Posterior cingulate gyrus (tissue), 11 donors: ENCODE data around the gene SOCS6.
A peak's percentile ranks its signal among the peaks of the same experiment; 100 is the strongest.
"Not testable (repeated sequence)": the region's sequence is repeated elsewhere in the genome, so short reads cannot be mapped to it uniquely, and the experiment has no call there.

Experiments used
- DNase-seq, 10 donors: peaks; one replicate each; pipeline versions ENCODE4 v3.0.0 to v3.0.0-alpha.2; 2020 to 2021; ENCODE audit warnings: mixed read lengths in 3 of 10
- intact Hi-C: fragments of 100-400 bp; cut with DNase I; formaldehyde crosslinking; loops from one replicate; pipeline ENCODE4 v1.15.1; 2023

The SOCS6 gene, protein sequence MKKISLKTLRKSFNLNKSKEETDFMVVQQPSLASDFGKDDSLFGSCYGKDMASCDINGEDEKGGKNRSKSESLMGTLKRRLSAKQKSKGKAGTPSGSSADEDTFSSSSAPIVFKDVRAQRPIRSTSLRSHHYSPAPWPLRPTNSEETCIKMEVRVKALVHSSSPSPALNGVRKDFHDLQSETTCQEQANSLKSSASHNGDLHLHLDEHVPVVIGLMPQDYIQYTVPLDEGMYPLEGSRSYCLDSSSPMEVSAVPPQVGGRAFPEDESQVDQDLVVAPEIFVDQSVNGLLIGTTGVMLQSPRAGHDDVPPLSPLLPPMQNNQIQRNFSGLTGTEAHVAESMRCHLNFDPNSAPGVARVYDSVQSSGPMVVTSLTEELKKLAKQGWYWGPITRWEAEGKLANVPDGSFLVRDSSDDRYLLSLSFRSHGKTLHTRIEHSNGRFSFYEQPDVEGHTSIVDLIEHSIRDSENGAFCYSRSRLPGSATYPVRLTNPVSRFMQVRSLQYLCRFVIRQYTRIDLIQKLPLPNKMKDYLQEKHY

DNA sequence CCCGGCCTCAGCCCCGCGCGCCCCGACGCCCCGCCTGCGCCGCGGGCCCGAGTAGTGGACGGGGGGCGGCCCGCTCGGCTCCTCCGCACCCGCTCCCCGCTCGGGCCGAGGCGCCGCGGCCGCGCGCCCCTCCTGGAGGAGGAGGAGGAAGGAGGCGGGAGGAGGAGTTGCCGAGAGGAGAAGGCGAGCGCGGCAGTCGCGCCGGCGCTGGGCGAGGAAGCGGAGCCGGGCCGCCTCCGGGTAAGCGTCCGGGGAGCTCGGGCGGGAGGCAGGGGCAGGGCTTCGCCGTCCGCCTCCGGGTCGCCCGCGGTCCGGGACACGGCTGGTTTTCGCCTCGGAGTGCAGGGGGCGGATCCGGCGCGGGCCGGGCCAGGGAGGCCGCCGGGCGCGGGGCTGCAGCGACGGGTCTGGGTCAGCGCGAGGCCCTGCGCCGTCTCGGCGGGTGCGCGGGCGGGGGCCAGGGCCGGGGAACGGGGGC is at the start of gene SOCS6:
Gene SOCS6, plus strand, starts transcription at position 195 of the 478 bp plus-strand sequence. CDS start 35,624 bp downstream, outside the sequence.
- intact Hi-C loops = loop anchor here (10.0 kb wide), 1 partner anchor 146 kb away; no protein-coding TSS in a partner anchor
- peak; percentile 37 to 95 (median 56) for DNase-seq

DNA sequence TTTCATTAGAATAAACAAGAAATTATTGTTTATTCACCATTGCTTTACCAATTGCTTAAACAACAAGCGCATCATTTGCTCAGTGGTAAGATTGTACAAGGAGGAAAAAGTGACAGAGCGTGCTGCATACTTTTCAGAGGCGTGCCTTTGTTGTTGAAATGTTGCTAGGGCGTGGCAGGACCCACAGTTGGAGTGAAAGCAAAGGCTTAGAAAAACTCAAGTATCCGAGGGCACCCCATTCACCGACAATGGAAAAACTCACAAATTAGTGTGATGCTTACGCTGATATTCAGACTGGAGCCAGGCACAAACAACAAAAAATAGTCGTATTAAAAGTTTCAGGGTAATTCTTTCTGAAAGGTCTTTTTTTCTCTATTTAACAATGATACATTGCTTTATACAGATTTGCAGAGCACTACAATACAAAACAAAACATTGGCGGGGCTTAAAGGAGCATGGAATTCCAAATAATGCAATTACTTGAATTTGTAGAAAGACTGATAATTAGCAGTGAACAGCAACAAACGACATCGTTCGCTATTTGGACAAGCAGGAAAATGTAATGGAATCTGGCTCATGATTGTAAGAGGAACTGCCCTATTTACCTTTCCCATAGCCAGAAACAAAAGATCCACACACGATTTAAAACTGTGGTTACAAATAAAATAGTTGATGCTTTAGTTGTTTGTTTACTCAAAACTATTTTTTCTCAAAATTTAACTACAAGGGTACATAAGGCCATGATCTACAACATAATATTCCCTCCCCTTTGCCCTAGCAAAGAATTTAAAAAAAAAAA is 45.5 kb upstream of the SOCS6 start:
- intact Hi-C loops = no loop called here
- no peak for DNase-seq

DNA sequence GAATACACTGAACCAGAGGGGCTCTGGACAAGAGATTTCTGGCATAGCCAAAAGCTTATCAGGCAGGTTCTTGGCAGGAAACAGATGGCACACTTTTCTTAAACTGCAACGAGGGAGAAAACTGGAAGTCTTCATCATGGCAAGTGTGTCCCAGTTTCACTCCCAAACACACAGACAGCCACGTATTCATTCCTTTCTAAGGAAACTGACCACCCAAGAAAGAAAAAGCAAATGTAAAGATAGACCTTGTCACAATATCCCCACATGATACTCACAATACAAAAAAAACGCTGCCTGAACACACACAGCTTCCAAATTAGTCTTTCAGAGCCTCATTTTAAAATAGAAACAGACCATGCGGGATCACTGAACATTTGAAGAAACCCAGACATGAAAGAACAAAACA is 42.8 kb upstream of the SOCS6 start:
- DNase-seq = no peak
- intact Hi-C loops = no loop called here

DNA sequence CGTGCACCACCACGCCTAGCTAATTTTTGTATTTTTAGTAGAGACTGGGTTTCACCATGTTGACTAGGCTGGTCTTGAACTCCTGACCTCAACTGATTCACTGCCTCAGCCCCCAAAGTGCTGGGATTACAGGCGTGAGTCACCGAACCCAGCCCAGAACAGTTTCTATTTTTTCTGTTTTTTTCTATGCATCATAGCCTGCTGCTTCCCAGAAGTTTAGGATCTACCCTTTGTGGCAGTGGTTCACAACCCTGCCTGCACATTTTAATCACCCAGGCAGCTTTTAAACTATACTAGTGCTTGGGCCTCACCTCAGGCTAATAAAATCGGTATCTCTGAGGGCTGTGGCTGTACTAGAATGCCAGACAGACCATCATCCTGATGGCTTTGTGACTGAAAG is 39.7 kb upstream of the SOCS6 start:
- DNase-seq = no peak
- intact Hi-C loops = no loop called here

DNA sequence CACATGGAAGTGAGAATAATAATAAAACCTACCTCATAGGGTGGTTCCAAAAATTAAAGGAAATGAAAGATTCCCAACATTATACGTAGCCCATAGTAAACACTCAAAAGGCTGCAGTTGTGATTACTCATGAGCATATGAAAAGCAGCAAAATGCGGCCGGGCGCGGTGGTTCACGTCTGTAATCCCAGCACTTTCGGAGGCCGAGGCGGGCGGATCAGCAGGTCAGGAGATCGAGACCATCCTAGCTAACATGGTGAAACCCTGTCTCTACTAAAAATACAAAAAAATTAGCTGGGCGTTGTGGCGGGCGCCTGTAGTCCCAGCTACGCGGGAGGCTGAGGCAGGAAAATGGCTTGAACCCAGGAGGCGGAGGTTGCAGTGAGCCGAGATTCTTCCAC is 39.0 kb upstream of the SOCS6 start:
- intact Hi-C loops = not testable (repeated sequence)
- peak in 1 of 10 donors; percentile 43 for DNase-seq

DNA sequence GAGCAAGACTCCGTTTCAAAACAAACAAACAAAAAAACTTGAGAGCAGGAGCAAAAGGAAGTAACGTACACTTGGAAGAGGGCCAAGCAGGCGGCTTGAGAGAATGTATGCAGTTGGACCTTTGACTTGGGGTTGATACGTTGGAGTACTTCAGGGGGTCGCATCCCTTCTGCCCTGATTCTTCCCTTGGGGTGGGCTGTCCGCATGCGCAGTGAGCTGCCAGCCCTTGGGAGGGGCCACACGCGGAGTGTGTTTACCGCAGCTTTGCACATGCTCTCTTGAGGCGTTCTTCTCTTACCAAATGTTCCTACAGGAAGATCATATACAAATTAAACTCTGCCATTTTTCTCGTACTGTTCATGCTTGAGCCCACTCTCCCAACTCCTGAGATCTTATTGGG is 38.1 kb upstream of the SOCS6 start:
- DNase-seq = no peak
- intact Hi-C loops = no loop called here

DNA sequence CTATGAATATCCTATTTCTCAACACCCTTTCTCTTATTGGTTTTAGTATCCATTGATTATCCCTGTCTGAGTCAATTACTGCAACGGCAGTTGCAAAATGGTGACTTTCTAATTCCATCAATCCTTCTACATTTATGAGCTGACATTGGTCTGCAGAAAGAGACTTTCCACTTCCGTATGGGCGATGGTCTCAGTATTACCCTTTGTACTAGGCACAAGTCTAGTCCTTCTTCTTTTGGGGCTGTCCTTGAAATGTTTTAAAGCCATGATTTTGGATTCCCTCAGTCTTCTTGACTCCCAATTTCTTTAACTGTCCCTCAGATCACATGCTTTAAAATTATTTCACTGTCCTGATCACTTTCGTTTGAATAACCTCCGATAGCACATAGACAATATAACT is 32.7 kb upstream of the SOCS6 start:
- DNase-seq = no peak
- intact Hi-C loops = no loop called here

DNA sequence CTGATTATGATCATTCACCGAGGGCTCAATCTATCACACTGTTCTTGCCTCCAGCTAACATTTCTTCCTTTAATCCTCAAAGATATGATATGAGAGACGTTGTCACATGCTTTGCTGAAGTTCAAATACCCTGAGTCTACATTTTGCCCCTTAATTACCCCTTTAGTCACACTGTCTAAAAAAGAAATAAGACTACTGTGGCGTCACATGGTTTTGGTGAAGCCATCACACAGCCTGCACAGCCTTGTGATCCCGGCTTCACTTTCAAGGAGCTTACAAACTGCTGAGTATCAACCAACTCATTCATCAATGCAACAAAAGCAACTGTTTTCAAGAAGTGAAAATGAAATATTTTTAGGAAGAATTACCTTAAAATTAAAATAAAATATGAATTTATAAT is 31.9 kb upstream of the SOCS6 start:
- peak in 1 of 10 donors; percentile 17 for DNase-seq
- intact Hi-C loops = no loop called here

DNA sequence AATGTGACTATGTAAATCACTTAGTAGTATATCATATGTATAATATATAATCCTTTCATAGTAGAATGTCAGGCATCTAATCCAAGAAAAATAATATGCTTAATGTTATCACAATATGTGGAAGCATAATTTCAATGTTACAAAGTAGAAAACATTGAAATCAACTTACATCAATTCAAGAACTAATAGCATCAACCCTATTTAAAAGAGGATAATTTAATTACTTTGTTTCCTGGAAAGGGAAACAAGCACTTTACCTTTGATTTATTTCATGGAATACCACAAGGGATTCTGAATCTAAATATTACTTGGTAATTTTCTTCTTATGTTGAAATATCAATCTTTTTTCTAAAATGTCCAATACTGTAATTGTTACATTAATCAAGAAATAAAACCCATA is 30.6 kb upstream of the SOCS6 start:
- intact Hi-C loops = no loop called here
- no peak for DNase-seq

DNA sequence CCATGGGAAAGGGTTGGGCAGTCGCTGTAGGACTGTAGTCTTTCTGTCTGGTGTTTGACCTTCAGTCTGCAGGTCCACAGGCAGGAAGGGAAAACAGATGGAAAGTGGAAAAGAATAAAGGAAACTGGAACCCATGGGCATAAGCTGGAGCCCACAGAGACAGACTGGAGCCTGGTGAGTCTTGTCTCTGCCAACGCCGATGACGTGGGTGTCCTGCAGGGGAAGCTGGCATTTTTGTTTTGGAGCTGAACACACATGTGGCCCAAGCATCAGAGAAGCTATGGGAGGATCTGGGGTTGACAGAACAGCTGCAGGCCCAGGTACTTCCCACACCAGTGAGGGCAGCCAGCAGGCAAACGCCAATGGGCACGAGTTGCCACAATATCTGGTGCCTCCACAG is 28.2 kb upstream of the SOCS6 start:
- no peak for DNase-seq
- intact Hi-C loops = no loop called here

DNA sequence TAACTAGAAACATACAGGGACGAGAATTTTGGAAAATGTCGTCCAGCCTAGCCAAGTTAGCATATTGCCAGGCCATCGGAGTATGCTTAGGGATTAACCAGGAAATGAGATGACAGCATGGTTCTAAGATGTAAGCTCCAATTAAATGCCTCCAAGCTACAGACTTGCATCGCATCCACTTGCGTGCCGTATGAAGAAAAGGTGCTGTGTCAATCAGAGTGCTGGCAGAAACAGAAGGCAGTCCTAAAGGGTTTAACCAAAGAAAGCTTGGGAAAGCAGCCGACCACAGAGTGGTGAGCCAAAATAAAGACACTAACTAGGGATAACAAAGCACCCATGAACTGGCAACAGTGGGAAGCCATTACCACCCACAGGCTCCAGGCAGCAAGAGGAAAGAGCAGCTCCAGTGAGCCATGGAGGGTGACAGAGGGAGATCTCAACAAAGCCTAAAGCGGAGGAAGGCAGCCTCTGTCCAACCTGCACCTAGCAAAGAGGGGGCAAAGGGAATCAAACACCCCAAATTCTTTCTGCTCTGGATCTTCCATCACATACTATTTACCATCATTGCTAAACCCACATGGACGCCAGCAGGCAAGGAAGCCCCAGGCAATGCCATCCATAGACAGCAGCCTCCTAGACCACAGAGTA is 27.6 kb upstream of the SOCS6 start:
- intact Hi-C loops = no loop called here
- DNase-seq = no peak

DNA sequence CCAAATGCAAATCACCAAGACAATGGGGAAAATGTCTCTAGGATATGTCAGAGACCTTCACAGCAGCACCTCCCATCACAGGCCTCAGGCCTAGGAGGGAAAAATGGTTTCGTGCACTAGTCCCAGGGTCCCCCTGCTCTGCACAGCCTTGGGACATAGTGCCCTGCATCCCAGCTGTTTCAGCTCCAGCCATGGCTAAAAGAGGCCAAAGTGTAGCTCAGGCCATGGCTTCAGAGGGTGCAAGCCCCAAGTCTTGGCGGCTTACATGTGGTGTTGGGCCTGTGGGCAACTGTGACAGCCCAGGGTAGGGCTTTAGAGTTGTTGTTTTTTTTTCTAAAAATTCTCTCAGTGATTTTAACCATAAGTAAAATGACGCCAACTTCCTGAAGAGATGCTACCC is 25.5 kb upstream of the SOCS6 start:
- intact Hi-C loops = no loop called here
- DNase-seq = peak in 1 of 10 donors; percentile 59

DNA sequence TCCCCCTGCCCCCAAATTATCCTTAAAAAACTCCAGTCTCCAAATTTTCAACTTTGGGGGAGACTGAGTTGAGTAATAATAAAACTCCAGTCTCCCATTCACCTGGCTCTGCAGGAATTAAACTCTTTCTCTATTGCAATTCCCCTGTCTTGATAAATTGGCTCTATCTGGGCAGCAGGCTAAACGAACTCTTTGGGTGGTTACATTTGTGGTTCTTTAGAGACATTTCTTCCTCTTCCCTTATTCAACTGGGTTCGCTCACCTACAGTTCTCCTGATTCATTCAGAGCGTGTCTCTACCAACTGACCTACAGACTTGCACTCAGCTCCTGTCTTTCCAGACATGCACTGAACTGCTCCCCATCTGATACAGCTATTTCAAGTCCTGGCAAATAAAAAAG is 17.1 kb upstream of the SOCS6 start:
- intact Hi-C loops = loop anchor here (2.0 kb wide), 1 partner anchor 45 kb away; no protein-coding TSS in a partner anchor
- DNase-seq = no peak

DNA sequence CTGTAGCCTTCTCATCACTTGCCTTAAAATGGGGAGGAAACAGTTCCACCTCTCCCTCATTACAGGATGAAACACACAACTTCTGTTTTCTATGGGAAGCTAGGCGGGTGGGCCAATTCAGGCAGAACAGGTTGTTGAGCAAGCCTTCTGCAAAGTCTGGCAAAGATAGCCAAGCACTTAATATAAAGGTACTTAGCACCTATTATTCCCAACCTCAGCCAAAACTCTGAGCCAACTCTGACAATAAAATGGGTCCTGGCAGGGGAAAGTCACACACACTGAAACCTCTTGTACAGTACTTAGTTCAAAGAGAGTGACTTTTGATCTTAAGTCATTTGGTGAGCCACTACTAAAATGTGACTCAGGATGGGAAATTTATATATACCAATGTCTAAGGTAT is 15.8 kb upstream of the SOCS6 start:
- DNase-seq = no peak
- intact Hi-C loops = loop anchor here (2.0 kb wide), 1 partner anchor 46 kb away; no protein-coding TSS in a partner anchor

DNA sequence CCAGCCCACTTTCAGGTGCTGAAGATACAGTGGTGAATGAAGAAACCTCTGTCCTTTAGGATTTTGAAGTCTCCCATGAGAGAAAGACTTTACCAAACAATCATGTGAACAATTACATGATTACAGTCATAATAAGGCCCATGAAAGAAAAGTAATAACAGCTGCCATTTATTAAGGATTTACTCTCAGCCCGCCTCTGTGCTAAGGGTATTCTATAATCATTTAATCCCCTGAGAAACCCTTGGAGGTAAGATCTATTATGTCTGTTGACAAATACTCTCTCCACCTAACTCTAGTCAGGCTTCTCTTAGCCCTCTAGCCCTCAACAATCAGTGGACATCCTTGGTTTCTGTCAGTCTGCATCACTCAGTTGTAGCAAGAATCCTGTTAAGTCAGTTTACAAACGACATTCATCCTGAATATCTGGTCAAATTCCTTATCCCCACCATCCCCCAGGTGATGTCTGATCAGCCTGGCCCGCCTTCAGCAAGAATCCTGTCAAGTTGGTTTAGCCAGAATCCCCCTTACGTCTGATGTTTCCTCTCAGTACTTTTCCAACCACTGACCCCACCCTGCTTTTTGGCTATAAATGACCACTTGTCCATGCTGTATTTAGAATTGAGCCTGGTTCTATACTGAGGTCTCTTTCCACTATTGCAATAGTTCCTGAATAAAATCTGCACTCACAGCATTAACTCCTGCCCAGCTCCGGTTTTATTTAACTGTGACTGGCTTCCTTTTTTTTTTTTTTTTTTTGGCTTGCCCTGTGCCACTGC is 12.2 kb upstream of the SOCS6 start:
- DNase-seq = no peak
- intact Hi-C loops = no loop called here

DNA sequence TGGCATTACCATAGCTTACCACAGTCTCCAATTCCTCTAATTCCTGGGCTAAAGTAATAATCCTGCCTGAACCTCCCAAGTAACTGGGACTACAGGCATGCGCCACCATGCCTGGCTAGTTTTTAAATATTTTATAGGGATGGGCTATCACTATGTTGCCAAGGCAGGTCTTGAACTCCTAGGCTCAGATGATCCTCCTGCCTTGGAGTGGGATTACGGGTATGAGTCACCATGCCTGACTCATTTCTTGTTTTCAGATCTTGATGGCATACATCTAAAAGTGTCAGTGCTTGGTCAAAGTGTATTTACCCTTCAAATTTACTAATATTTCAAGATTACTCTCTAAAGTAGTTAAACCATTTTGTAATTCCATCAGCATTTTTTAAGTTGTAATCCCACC is 9.4 kb upstream of the SOCS6 start:
- intact Hi-C loops = no loop called here
- no peak for DNase-seq

DNA sequence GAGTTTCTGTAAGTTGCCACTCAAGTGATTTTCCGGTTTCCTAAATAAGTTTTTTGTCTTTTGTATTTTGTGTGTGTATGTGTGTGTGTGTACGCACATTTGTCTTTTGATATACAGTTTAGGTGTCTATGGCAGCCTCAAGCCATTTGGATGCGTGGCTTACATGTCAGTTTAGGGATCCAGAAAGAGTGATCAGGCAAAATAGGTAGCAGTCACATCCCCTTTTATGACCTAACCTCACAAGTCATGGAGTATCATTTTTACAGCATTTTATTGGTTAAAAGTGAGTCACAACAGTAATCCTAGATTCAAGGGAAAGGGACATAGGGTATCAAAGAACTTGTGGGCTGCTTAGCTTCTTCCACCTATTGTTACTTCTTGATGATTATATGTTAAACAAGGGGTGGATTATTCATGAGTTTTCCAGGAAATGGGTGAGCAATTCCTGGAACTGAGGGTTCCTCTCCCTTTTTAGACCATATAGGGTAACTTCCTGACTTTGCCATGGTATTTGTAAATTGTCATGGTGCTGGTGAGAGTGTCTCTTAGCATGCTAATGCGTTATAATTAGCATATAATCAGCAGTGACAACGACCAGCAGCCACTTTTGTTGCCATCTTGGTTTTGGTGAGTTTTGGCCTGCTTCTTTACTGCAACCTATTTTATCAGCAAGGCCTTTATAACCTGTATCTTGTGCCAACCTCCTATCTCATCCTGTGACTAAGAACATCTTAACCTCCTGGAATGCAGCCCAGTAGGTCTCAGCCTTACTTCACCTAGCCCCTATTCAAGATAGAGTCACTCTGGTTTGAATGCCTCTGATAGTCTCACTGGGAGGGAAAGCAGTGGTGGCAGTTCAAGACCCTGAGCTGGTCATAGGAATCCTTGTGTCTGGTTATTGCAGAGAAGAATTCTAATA is 8.6 kb upstream of the SOCS6 start:
- DNase-seq = no peak
- intact Hi-C loops = loop anchor here (10.0 kb wide), 1 partner anchor 155 kb away; no protein-coding TSS in a partner anchor

DNA sequence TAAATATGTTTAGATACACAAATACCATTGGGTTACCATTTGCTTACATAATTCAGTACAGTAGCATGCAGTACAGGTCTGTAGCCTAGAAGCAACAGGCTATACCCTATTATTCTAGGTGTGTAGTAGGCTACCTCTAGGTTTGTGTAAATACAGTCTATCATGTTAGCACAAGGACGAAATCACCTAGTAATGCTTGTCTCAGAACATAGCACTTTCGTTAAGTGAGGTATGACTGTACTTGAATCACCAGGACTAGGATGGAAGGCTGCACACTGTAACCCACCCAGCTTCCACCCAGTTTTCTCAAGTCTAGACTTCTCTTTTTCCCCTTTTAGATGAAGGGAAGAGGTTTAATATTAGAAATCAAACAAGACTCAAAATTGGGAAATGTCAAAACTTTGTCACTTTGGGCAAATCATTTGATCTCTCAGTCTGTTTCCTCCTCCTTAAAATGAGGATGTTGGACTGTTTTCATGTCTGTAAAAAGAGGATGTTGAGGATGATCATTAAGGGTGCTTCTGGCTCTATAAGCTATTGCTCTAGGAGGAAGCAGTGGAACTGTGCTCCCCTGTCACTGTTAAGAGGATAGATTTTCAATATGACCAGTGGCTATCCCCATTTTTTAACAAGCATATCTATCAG is 3.7 kb upstream of the SOCS6 start:
- intact Hi-C loops = loop anchor here (10.0 kb wide), 1 partner anchor 150 kb away; no protein-coding TSS in a partner anchor
- DNase-seq = no peak
